ENCODE data around the gene FRMD1.

DNA sequence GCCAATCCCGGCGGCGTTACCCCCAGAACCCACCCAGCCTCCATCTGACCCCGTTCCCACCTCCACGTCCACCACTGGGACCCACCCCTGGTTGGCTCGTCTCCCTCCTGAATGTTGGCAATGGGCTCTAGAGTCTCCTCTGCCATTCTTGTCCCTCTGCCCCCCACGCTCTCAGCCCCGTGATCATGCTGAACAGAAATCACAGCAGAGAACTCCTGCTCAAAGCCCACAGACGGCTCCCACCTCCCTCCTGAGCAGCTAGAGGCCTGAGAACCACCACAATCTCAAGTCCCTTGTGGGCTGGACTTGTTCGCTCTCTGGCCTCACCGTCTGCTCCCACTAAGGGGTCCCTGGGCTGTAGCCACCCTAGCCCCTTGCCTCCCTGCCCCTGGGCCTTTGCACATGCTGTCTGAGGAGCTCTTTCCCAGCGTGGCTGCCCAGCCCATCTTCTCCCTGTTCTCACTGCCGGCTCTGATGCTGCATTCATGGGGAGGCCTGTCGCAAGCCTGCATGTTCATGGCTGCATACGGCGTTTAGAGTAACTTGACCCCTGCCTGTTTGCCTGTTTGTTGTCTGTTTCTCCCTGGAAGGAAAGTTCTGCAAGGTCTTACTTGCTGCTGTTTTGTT lies 11.2 kb upstream of the FRMD1 start:
- TF ChIP-seq POLR2A (IDR thresholded peaks at IDR 0.05; ENCODE audit: low read length): no peak
- TF ChIP-seq GATA1 (IDR thresholded peaks at IDR 0.05; ENCODE audit: low read depth, low read length): no peak
